ENCODE results near the gene LILRA5. TPM values are rescaled to one million over a fixed set of nuclear protein-coding genes. Genes with fewer than 3 reads are reported as not detected.

The LILRA5 gene
- total and polyA plus RNA-seq, 2 of the 8 experiments (the other 6 are each of a cell fraction or from before 2014, with no cell fraction given): not detected

DNA sequence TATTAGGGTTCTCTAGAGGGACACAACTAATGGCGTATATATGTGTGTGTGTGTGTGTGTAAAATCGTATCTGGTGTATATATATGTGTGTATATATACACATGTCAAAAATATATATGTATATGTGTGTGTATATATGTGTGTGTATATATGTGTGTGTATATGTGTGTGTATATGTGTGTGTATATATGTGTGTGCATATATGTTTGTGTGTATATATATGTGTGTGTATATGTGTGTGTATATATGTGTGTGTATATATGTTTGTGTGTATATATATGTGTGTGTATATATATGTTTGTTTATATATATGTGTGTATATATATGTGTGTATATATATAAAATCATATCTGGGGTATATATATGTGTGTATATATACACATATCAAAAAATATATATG is 50.5 kb downstream of the LILRA5 start (continued):
- TF ChIP-seq, protein P1, sequence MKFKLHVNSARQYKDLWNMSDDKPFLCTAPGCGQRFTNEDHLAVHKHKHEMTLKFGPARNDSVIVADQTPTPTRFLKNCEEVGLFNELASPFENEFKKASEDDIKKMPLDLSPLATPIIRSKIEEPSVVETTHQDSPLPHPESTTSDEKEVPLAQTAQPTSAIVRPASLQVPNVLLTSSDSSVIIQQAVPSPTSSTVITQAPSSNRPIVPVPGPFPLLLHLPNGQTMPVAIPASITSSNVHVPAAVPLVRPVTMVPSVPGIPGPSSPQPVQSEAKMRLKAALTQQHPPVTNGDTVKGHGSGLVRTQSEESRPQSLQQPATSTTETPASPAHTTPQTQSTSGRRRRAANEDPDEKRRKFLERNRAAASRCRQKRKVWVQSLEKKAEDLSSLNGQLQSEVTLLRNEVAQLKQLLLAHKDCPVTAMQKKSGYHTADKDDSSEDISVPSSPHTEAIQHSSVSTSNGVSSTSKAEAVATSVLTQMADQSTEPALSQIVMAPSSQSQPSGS (IDR thresholded peaks at IDR 0.05; ENCODE audit: low read length): no peak

Data from H1 (cell line).